HUES64 (cell line): ENCODE results near the gene ERC1.
"Not testable (repeated sequence)": the region's sequence is repeated elsewhere in the genome, so short reads cannot be mapped to it uniquely, and the experiment has no call there.

Experiments
- H3K27ac ChIP-seq: 2 replicates; pipeline ENCODE4 v1.7.0; 2013; ENCODE audit warnings: low read depth, low read length, inconsistent platforms
- H3K27me3 ChIP-seq: 2 replicates; pipeline ENCODE4 v1.6.1; 2013; ENCODE audit warnings: mild to moderate bottlenecking, low read length; ENCODE audit not compliant: insufficient read depth
- H3K36me3 ChIP-seq: 2 replicates; pipeline ENCODE4 v1.6.1; 2013; ENCODE audit warnings: mild to moderate bottlenecking, low read length; ENCODE audit not compliant: insufficient read depth
- H3K4me1 ChIP-seq: 2 replicates; pipeline ENCODE4 v1.6.1; 2013; ENCODE audit warnings: mild to moderate bottlenecking, low read length, moderate library complexity; ENCODE audit not compliant: insufficient read depth
- H3K4me3 ChIP-seq: 2 replicates; pipeline ENCODE4 v1.5.1; 2013; ENCODE audit warnings: mild to moderate bottlenecking, low read length, moderate library complexity
- H3K9ac ChIP-seq: 2 replicates; pipeline ENCODE4 v1.6.1; 2013; ENCODE audit warnings: mild to moderate bottlenecking, low read depth, low read length
- H3K9me3 ChIP-seq: 2 replicates; pipeline ENCODE4 v1.6.1; 2013; ENCODE audit warnings: low read depth, low read length; ENCODE audit not compliant: insufficient read depth
- WGBS: fragments of 150-250, 120-280 bp; methylation state at CpG from one replicate; pipeline ENCODE4 v1.1.7; 2013; ENCODE audit warnings: missing lambda C conversion rate; 5-methylcytosine and 5-hydroxymethylcytosine counted together

ERC1 gene

GRCh38 chr12:981961-982360 is 9.1 kb upstream of the ERC1 start:
- no peak overlapping the region for H3K4me3 ChIP-seq
- H3K4me1 ChIP-seq: no peaks in the 10 kb centered on the region
- no peaks in the 10 kb centered on the region for H3K9me3 ChIP-seq
- H3K27ac ChIP-seq: no peak overlapping the region
- H3K9ac ChIP-seq: no peak overlapping the region
- no peaks in the 10 kb centered on the region for H3K27me3 ChIP-seq
- H3K36me3 ChIP-seq: no peaks in the 10 kb centered on the region; the same call in 1 of the 2 replicates
- 90% methylated on average over 3 of the region's 3 CpGs for WGBS

- Histone ChIP-seq H3K4me1 (peaks cover 20% of the 10 kb centered on the region), H3K36me3 (no peaks in the 10 kb centered on the region; the same call in 1 of the 2 replicates), H3K27ac (no peak overlapping the region), H3K9ac (no peak overlapping the region), H3K9me3 (no peaks in the 10 kb centered on the region), H3K27me3 (peaks cover 8% of the 10 kb centered on the region), H3K4me3 (no peak overlapping the region)
- WGBS: 91% methylated on average over 4 of the region's 4 CpGs
Measured at GRCh38 chr12:988646-989045, 2.4 kb upstream of the ERC1 start.

- Histone ChIP-seq H3K9ac (no peak overlapping the region), H3K4me1 (peaks cover 20% of the 10 kb centered on the region), H3K36me3 (no peaks in the 10 kb centered on the region; the same call in 1 of the 2 replicates), H3K9me3 (no peaks in the 10 kb centered on the region), H3K27me3 (peaks cover 8% of the 10 kb centered on the region), H3K4me3 (no peak overlapping the region), H3K27ac (no peak overlapping the region)
- WGBS: 92% methylated on average over 2 of the region's 2 CpGs
Measured at GRCh38 chr12:989051-989450, 2.0 kb upstream of the ERC1 start.

- WGBS: 11% methylated on average over 39 of the region's 40 CpGs
- Histone ChIP-seq H3K9ac (peak overlapping the region; percentile 90), H3K4me1 (peaks cover 20% of the 10 kb centered on the region), H3K36me3 (no peaks in the 10 kb centered on the region; the same call in 1 of the 2 replicates), H3K27ac (peak overlapping the region; percentile 86), H3K4me3 (peak overlapping the region; percentile 83), H3K9me3 (no peaks in the 10 kb centered on the region), H3K27me3 (peaks cover 8% of the 10 kb centered on the region)
Measured at GRCh38 chr12:989751-990660, 1.0 kb upstream of the ERC1 start.

- under 1% methylated on average over 48 of the region's 48 CpGs for WGBS
- peaks cover 20% of the 10 kb centered on the region for H3K4me1 ChIP-seq
- H3K27me3 ChIP-seq: peaks cover 8% of the 10 kb centered on the region
- H3K36me3 ChIP-seq: no peaks in the 10 kb centered on the region
- H3K27ac ChIP-seq: peak overlapping the region; percentile 83; the same call in 1 of the 2 replicates
- peak overlapping the region; percentile 83 for H3K4me3 ChIP-seq
- peak overlapping the region; percentile 72 for H3K9ac ChIP-seq
- no peaks in the 10 kb centered on the region for H3K9me3 ChIP-seq
Measured at GRCh38 chr12:991350-992333, 619 bp downstream of the ERC1 start.

- H3K9ac ChIP-seq: no peak overlapping the region
Measured at GRCh38 chr12:992647-993046, 1.6 kb downstream of the ERC1 start.

GRCh38 chr12:996881-997280 is 5.9 kb downstream of the ERC1 start:
- 94% methylated on average over 4 of the region's 4 CpGs for WGBS
- peaks cover 9% of the 10 kb centered on the region for H3K4me1 ChIP-seq
- H3K9ac ChIP-seq: no peak overlapping the region
- no peak overlapping the region for H3K4me3 ChIP-seq
- H3K27me3 ChIP-seq: peaks cover 4% of the 10 kb centered on the region; the same call in 1 of the 2 replicates
- no peak overlapping the region for H3K27ac ChIP-seq
- H3K36me3 ChIP-seq: 0 out of 2 replicates have a peak, but pooled peaks cover 5% of the 10 kb centered on the region
- H3K9me3 ChIP-seq: no peaks in the 10 kb centered on the region

More at GRCh38 chr12:992647-993046, 1.6 kb downstream of the ERC1 start:
- H3K4me3 ChIP-seq: peak overlapping the region; percentile 83
- H3K27ac ChIP-seq: no peak overlapping the region
- H3K36me3 ChIP-seq: no peaks in the 10 kb centered on the region
- peaks cover 20% of the 10 kb centered on the region for H3K4me1 ChIP-seq
- peaks cover 8% of the 10 kb centered on the region for H3K27me3 ChIP-seq
- WGBS: no CpG with 5 or more reads among the region's 1 CpG
- H3K9me3 ChIP-seq: no peaks in the 10 kb centered on the region

GRCh38 chr12:997505-997904 is 6.5 kb downstream of the ERC1 start:
- H3K27ac ChIP-seq: no peak overlapping the region
- peaks cover 4% of the 10 kb centered on the region; the same call in 1 of the 2 replicates for H3K4me1 ChIP-seq
- H3K27me3 ChIP-seq: no peaks in the 10 kb centered on the region
- H3K9me3 ChIP-seq: no peaks in the 10 kb centered on the region
- H3K9ac ChIP-seq: no peak overlapping the region
- 0 out of 2 replicates have a peak, but pooled peaks cover 5% of the 10 kb centered on the region for H3K36me3 ChIP-seq
- WGBS: 91% methylated on average over 1 of the region's 1 CpG
- H3K4me3 ChIP-seq: no peak overlapping the region

GRCh38 chr12:998020-998874 is 7.2 kb downstream of the ERC1 start:
- H3K9me3 ChIP-seq: no peaks in the 10 kb centered on the region
- no peaks in the 10 kb centered on the region for H3K27me3 ChIP-seq
- no peak overlapping the region for H3K27ac ChIP-seq
- H3K36me3 ChIP-seq: 0 out of 2 replicates have a peak, but pooled peaks cover 5% of the 10 kb centered on the region
- 94% methylated on average over 5 of the region's 6 CpGs for WGBS
- no peak overlapping the region for H3K4me3 ChIP-seq
- peaks cover 3% of the 10 kb centered on the region; the same call in 1 of the 2 replicates for H3K4me1 ChIP-seq
- H3K9ac ChIP-seq: no peak overlapping the region

- peaks cover 10% of the 10 kb centered on the region; the same call in 1 of the 2 replicates for H3K4me1 ChIP-seq
- not testable (repeated sequence) for H3K27ac ChIP-seq, H3K27me3 ChIP-seq, H3K36me3 ChIP-seq, H3K9ac ChIP-seq, H3K4me3 ChIP-seq, H3K9me3 ChIP-seq
- 95% methylated on average over 7 of the region's 7 CpGs for WGBS
Measured at GRCh38 chr12:999736-1000135, 8.7 kb downstream of the ERC1 start.
